ENCODE measurements around the gene MTCL1. TPM values are rescaled to one million over a fixed set of nuclear protein-coding genes. Genes with fewer than 3 reads are reported as not detected.

The MTCL1 gene
- total RNA-seq, 2 experiments from 2014 or later = 0.92 to 1.1 TPM

- ChIA-PET CTCF (no interaction called here), POLR2A (no interaction called here)
These were observed 137.2 kb downstream of the MTCL1 start for GRCh38 chr18:8842506-8842905.

DNA sequence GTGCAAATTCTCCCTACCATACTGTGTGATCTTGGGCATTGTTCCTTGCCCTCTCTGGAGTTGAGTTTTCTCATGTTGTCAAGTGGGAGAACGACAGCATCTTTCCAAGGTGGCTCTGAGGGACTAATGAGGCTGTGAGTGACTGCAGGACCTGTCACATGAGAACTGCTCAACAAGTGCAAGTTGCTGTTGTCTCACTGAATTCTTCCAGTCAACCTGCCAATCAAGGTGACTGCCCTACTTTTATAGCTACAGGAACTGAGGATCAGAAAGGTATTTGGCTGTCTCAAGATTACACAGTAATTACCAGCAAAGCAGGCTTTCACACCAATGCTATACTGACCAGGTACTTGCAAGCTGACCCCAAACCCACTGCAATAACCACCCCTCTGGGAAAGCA lies 137.6 kb downstream of the MTCL1 start:
- POLR2A ChIA-PET = no interaction called here
- CTCF ChIA-PET = no interaction called here

GRCh38 chr18:8844721-8845148 lies 139.4 kb downstream of the MTCL1 start:
- CTCF ChIA-PET = no interaction called here
- POLR2A ChIA-PET = no interaction called here

DNA sequence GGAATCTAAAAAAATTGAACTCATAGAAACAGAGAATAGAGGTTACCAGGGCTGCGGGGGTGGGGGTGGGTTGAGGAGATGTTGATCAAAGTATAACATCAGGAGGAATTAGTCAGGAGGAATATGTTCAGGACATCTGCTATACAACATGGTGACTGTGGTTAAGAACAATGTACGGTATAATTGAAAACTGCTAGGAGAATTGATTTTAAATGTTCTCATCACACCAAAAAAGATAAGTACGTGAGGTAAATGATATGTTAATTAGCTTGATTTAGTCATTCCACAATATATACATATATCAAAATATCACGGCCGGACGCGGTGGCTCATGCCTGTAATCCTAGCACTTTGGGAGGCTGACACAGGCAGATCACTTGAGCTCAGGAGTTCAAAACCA lies 140.2 kb downstream of the MTCL1 start:
- ChIA-PET CTCF (no interaction called here), POLR2A (interaction anchor here (0.7 kb wide), 1 partner anchor 14 kb away, joined by 6 read pairs; no protein-coding TSS in a partner anchor)

DNA sequence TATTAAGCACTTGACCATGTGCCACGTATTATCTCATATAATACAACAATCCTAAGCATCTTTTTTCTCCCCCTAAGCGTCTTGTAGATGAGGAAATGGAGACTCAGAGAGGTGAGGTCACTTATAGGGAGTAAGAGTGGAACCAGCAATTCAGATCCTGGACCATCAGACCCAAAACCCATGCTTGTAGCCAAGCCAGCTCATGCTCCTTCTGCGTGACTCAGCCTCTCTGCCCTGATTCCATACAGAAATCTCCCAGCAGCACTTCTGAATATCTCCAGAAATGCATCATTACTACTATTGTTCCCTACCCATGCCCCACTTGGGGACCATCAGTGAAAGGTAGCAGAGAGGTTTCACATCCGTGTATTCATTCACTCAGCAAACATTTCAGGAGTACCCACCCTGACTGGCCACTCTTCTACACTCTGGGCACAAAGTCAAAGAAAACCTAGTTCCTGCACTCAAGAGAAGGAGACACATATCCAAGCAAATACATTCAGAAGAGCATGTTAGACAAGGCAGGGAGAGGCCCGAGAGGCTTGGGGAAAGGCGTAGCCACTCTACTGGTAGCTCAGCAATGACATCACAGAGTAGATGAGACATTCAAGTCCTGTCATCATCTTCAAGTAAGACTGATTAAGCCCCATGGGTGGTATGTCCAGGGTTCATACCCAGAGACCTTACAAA lies 141.9 kb downstream of the MTCL1 start:
- ChIA-PET POLR2A (no interaction called here), CTCF (no interaction called here)

DNA sequence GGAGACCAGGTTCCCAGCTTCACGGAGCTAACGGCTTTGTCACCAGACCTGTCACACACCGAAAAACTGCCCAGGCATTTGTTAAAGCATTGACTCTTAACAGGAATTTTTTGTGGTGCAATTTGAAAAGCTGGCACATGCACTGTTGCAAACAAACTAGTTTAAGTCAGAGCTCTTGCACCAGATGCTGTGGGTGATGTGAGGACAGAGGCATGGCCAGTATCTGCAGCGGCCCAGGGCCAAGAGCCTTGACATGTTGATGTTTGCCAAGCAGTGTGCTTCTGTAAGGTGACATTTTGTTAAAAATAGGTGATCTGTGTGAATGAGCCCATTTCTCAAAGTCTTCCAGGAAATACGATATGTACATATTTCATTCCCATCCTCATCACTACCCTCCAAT lies 142.5 kb downstream of the MTCL1 start:
- CTCF ChIA-PET = no interaction called here

DNA sequence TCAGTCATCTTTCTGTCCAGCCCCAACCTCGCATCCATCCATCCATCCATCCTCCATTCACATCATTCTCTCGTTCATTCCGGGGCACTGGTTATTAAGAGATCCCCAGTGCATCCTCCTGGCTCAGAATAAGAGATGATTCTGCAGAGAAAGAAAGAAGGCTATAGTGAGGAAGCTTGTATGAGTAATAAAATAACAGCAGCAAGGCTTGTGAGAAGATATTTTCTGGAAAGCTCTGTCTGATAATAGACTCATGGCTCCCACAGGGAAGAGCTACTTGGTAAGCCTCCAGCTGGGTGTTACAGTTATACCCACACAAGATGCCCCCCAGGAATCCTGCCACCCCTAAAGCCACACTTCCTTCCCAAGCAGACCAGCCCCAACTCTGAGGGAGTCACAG lies 143.2 kb downstream of the MTCL1 start:
- ChIA-PET CTCF (no interaction called here), POLR2A (no interaction called here)

More for the DNA sequence above, 142.5 kb downstream of the MTCL1 start:
- POLR2A ChIA-PET = no interaction called here

- ChIA-PET CTCF (no interaction called here), POLR2A (no interaction called here)
These were observed 144.3 kb downstream of the MTCL1 start for GRCh38 chr18:8849696-8850095.

GRCh38 chr18:8851659-8852058 lies 146.3 kb downstream of the MTCL1 start:
- CTCF ChIA-PET = no interaction called here
- POLR2A ChIA-PET = no interaction called here

- CTCF ChIA-PET = no interaction called here
- POLR2A ChIA-PET = no interaction called here
These were observed 149.2 kb downstream of the MTCL1 start for GRCh38 chr18:8854550-8854949.

DNA sequence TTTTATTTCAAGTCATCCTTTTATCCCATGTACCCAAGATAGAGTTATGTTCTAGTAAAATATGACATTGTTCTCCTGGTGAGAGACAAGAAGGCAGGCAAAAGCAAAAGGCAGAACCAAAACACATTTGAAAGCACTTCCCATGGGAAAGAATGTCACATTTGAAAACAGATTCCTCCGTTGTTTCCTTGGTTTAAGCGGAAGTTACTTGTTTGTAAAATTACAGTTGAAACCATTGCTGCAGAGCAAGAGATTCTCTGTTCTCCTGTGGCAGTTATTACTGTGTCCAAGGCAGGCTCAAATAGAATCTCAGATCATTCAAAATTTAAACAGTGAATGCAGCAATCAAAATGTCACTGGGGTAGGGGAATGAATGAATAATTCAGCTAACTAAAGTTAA lies 149.6 kb downstream of the MTCL1 start:
- POLR2A ChIA-PET = no interaction called here
- CTCF ChIA-PET = no interaction called here

DNA sequence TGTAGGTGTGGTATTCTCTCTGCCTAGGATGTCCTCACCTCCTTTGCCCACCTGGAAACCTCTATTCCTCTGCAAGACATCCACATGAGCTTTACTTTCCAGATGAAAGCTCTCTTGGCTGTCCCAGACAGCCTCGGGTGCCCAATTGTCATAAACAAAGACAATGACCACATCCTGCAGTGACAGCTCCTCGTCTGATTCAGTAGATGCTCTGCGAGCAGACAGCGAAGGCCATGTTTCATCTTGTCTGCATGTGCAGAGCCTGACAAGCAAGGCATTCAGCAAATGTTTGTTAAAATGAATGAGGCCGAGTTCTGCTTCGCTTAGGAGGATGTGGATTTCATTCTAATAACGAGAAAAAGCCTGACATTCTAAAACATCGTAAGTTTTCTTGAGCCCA lies 150.9 kb downstream of the MTCL1 start:
- ChIA-PET CTCF (interaction anchor here (0.6 kb wide), 1 partner anchor 157 kb away, joined by 3 read pairs; no protein-coding TSS in a partner anchor), POLR2A (no interaction called here)

- POLR2A ChIA-PET = no interaction called here
- CTCF ChIA-PET = no interaction called here
These were observed 151.5 kb downstream of the MTCL1 start for GRCh38 chr18:8856769-8857393.

GRCh38 chr18:8857806-8858205 lies 152.4 kb downstream of the MTCL1 start:
- CTCF ChIA-PET = no interaction called here

GRCh38 chr18:8858888-8859511 lies 153.6 kb downstream of the MTCL1 start:
- ChIA-PET POLR2A (interaction anchor here (0.6 kb wide), 1 partner anchor 13 kb away, joined by 6 read pairs; no protein-coding TSS in a partner anchor), CTCF (no interaction called here)

More at GRCh38 chr18:8857806-8858205, 152.4 kb downstream of the MTCL1 start:
- POLR2A ChIA-PET = no interaction called here

GRCh38 chr18:8860845-8861642 lies 155.7 kb downstream of the MTCL1 start:
- ChIA-PET POLR2A (no interaction called here), CTCF (no interaction called here)

DNA sequence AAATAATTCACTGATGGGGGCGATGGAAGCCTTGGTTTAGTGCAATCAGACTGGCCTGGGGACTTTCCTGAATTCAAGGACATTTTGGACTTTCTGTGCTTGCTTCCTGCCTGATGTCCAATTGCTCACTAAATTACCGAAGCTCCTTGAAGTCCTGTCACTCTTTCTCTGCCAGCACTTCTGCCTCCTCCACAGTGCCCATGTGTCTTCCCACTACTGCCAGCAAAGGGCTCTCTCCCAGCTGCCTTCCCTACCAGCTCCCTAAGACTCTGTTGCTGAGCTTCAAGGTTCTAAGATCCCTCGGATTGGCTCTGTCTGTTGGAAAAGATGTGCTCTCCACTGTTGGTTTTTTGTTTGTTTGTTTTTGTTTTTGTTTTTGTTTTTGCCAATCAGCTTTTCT lies 158.1 kb downstream of the MTCL1 start:
- CTCF ChIA-PET = no interaction called here
- POLR2A ChIA-PET = no interaction called here

GRCh38 chr18:8865934-8866333 lies 160.6 kb downstream of the MTCL1 start:
- ChIA-PET CTCF (no interaction called here), POLR2A (no interaction called here)

- ChIA-PET POLR2A (no interaction called here), CTCF (no interaction called here)
These were observed 161.3 kb downstream of the MTCL1 start for GRCh38 chr18:8866679-8867078.

GRCh38 chr18:8868276-8868675 lies 162.9 kb downstream of the MTCL1 start:
- POLR2A ChIA-PET = no interaction called here
- CTCF ChIA-PET = no interaction called here

Measured in activated CD8-positive, alpha-beta memory T cell treated with anti-CD3 and anti-CD28 coated beads for 36 hours (primary cell).